Fibroblast of mammary gland (primary cell): ENCODE data around the gene LRRC14B.
A peak's percentile ranks its signal among the peaks of the same experiment; 100 is the strongest.

Experiments
- DNase-seq: peaks from one replicate; pipeline ENCODE4 v3.0.0-alpha.2; 2010; ENCODE audit warnings: low read depth
- H3K4me3 ChIP-seq: 2 replicates; pipeline ENCODE4 v1.5.1; 2011; ENCODE audit warnings: low read depth, mild to moderate bottlenecking, low read length, moderate library complexity; ENCODE audit not compliant: control insufficient read depth
- TF ChIP-seq, protein P1 (sequence below): conservative IDR thresholded peaks from 2 replicates; pipeline ENCODE4 v1.5.1; 2011; ENCODE audit warnings: low read depth, low read length, inconsistent platforms; ENCODE audit not compliant: control insufficient read depth, insufficient read depth

The LRRC14B gene

DNA sequence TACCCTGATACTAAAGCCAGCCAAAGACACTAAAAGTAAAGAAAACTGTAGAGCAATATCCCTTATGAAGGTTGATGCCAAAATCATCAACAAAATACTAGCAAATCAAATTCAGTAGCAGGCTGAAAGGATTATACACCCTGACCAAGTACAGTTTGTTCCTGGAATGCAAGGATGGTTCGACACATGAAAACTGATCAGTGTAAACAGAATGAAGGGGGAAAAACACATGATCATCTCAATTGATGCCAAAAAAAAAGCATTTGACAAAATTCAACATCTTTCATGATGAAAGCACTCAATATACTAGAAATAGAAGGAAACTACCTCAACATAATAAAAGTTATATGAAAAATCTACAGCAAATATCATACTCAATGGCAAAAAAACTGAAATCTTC is 43.5 kb upstream of the LRRC14B start:
- no peak overlapping the region for H3K4me3 ChIP-seq
- DNase-seq = no peak
- TF ChIP-seq, protein P1, sequence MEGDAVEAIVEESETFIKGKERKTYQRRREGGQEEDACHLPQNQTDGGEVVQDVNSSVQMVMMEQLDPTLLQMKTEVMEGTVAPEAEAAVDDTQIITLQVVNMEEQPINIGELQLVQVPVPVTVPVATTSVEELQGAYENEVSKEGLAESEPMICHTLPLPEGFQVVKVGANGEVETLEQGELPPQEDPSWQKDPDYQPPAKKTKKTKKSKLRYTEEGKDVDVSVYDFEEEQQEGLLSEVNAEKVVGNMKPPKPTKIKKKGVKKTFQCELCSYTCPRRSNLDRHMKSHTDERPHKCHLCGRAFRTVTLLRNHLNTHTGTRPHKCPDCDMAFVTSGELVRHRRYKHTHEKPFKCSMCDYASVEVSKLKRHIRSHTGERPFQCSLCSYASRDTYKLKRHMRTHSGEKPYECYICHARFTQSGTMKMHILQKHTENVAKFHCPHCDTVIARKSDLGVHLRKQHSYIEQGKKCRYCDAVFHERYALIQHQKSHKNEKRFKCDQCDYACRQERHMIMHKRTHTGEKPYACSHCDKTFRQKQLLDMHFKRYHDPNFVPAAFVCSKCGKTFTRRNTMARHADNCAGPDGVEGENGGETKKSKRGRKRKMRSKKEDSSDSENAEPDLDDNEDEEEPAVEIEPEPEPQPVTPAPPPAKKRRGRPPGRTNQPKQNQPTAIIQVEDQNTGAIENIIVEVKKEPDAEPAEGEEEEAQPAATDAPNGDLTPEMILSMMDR = no peak

DNA sequence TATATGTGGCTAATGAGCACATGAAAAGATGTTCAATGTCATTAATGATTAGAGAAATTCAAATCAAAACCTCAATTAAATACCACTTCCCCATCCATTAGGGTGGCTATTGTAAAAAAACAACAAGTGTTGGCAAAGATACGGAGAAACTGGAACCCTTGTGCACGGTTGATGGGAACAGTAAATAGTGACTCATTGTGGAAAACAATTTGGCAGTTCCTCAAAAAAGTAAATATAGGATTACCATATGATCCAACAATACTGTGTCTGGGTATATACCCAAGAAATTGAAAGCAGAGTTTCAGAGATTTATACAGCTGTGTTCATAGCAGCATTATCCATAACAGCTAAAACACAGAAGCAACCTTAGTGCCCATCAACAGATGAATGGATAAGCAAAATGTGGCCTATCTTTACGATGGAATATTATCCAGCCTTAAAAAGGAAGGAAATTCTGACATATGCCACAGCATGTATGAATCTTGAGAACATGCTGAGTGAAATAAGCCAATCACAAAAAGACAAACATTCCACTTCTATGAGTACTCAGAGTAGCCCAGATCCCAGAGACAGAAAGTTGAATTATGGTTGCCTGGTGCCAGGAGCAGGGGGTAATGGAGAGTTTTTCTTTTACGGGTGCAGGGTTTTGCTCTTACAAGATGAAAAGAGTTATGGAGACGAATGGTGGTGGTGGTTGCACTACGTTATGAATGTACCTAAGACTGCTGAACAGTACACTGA is 41.4 kb upstream of the LRRC14B start:
- DNase-seq = peak; percentile 79
- TF ChIP-seq, protein P1 = no peak
- H3K4me3 ChIP-seq = no peak overlapping the region

DNA sequence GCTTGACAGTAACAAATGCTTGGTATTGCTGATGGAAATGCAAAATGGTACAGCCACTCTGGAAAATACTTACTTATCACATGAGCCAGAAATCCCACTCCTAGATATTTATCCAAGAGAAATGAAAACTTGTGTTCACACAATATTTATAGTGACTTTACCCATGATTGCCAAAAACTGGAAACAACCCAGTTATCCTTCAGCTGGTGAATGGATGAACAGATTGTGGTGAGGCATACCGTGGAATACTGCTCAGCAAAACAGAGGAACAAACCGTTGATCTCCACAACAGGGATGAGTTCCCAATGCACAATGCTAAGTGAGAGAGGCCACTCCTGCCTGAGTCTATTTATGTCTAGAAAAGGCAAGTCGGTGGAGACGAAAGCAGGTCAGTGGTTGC is 40.5 kb upstream of the LRRC14B start:
- DNase-seq = no peak
- TF ChIP-seq, protein P1 = no peak

DNA sequence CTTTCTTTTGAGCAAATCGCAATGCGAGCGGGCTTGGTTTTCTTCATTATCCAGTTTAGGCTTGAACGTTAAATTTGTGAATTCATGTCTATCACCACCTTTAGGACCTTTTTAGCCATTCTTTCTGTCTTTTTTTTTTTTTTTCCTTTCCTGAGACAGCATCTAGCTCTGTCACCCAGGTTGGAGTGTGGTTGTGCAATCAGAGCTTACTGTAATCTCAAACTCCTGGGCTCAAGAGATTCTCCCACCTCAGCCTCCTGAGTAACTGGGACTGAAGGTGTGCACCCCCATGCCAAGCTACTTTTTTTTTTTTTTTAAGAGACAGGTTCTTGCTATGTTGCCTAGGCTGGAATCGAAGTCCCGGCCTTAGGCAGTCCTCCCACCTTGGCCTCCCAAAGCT is 39.2 kb upstream of the LRRC14B start:
- TF ChIP-seq, protein P1 = no peak
- DNase-seq = no peak

More for the DNA sequence above, 40.5 kb upstream of the LRRC14B start:
- H3K4me3 ChIP-seq = no peak overlapping the region

DNA sequence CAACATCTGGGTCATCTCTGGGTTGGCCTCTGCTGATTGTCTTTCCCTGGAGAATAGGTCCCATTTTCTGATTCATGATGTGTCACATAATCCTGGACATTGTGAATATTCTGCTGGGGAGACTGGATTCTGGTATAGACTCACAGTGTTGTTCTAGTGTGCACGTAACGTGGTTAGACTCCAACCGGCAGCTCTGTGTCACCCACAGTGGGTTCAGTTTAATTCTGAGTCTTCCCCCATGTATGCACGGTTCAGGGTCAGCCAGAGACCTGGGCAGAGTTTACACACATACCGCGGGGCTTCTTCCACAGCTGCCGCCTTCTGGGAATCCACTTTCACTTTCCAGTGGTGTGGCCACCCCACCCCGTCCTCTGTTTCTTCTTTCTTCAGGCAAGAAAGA is 38.0 kb upstream of the LRRC14B start:
- DNase-seq = peak; percentile 58
- TF ChIP-seq, protein P1 = no peak
- H3K4me3 ChIP-seq = no peak overlapping the region

More for the DNA sequence above, 39.2 kb upstream of the LRRC14B start:
- H3K4me3 ChIP-seq = no peak overlapping the region

DNA sequence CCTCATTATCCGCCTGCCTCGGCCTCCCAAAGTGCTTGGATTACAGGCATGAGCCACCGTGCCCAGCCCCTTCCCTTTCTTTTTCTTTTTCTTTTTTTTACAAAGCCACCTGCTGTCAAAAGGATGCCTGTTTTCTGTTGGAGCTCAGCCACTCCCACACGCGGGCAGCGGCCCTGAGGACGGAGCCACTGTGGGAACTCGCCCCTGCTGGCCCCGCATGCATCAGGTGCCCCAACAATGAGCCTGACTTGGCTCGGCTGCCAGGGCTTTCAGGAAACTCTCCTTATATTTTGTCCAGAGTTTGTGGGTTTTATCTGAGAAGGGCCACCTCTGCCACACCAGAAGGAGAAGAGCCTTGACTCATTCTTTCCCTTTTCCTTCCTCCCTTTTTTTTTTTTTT is 37.1 kb upstream of the LRRC14B start:
- TF ChIP-seq, protein P1 = no peak
- DNase-seq = no peak
- H3K4me3 ChIP-seq = no peak overlapping the region
